ENCODE measurements around the gene PHF21B.
"Not testable (repeated sequence)": the region's sequence is repeated elsewhere in the genome, so short reads cannot be mapped to it uniquely, and the experiment has no call there.

PHF21B gene

GRCh38 chr22:44907765-44908737, 101.8 kb downstream of the PHF21B start:
- DNase-seq = peak in 2 of 10 donors; percentile 31 to 33
- intact Hi-C loops (cut with DNase I) = no loop called here

DNA sequence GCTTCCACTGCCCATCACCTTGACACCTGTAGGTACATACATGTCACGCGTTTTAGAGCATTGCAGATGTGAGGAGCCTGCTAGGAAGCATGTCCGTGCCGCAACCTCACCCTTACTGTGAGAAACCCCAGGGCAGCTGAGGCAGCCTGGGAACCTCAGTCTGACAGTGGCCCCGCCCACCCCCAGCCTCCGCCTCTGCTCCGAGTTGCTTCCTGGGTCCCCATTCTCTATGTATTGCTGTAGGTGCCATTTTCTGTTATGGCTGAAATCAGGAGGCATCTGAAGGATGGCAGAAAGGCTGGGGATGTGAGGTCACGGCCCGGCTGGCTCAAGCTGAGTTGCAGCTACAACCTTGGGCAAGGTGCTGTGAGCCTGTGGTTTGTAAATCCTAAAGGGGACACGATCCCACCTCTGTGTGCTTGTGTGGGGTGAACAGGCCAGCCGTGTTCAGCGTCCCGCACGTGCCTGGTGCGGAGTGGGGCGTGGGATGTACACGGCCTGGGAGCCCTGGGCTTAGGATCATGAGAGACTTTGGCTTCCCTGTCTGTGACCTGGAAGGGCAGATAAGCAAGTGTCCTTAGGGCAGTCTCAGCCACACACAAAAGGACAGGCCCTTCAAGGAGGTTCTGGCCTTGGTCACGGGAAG, 102.7 kb downstream of the PHF21B start:
- peak in 2 of 10 donors; percentile 54 to 63 for DNase-seq
- intact Hi-C loops (cut with DNase I) = no loop called here

DNA sequence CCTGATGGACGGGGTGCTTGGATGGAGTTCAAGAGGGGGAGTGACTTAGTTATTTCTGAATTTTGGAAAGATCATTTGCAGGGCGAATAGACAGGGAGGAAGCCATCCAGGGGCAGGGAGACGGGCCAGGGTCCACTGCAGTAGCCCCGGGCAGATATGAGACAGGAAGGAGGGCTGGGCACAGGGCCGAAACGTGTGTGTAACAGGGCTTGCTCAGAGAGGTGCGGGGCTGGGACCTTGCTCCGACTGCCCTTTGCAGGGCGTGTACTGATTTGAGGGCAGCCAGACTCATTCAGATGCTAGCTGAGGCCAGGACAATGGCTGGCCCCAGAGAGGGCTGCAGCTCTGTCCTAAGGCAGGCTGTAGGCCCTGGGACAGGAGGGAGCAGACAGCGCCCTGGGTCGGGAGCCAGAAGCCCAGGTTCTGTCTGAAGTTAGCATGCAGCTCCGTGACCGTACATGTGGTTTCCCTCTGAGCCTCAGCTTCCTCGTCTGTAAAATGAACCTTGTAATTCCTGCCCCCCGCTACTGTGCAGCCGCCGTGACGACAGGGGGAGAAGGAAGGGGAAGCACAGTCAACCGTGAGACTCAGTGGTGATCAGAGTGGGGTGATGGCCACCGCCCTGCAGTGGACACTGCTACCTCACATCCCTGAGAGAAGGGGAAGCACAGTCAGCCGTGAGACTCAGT, 103.4 kb downstream of the PHF21B start:
- DNase-seq = peak in 2 of 10 donors; percentile 52 to 77
- intact Hi-C loops (cut with DNase I) = no loop called here

- intact Hi-C loops (cut with DNase I); DNase-seq: not testable (repeated sequence)
Measured at GRCh38 chr22:44904492-44905152, 105.2 kb downstream of the PHF21B start.

- intact Hi-C loops (cut with DNase I); DNase-seq: not testable (repeated sequence)
Measured at GRCh38 chr22:44903164-44903563, 106.6 kb downstream of the PHF21B start.

DNA sequence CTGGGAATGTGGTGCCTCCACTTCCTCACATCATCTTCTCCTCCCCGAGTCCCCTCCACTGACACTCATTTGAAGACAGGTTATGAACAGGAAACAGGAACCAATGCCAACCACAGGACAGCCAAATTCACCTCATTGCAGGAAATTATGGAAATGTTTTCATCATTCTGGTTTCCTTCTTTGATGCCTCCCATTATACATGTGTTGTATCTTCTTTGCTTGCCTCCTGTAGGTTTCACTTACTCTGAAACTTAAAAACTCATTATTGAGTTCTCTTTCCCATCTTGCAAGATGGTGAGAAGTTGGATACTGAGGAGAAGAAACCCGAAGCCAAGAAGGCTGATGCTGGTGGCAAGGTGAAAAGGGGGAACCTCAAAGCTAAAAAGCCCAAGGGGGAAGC, 108.5 kb downstream of the PHF21B start:
- no peak for DNase-seq
- intact Hi-C loops (cut with DNase I) = no loop called here

DNA sequence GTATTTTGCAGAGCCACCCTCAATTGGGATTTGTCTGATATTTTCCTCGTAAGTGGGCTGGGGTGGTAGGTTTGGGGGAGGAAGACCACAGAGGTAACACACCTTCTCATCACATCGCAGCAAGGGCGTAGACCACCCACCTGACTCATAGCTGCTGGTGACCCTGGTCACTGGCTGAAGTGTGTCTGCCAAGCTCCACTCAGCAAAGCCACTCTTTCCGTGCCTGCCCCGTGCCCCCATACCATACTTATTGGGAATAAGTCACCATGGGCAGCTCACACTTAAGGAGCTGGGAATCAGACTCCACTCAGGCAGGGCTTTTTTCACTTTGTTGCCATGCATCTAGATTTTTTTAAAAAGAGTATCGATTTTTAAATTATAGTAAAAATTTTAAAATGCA, 111.6 kb downstream of the PHF21B start:
- intact Hi-C loops (cut with DNase I) = no loop called here

GRCh38 chr22:44895296-44896055, 114.3 kb downstream of the PHF21B start:
- DNase-seq = peak in 1 of 10 donors; percentile 71
- intact Hi-C loops (cut with DNase I) = no loop called here

More for the DNA sequence above, 111.6 kb downstream of the PHF21B start:
- peak in 1 of 10 donors; percentile 48 for DNase-seq

- intact Hi-C loops (cut with DNase I) = no loop called here
Measured at GRCh38 chr22:44894782-44895181, 115.0 kb downstream of the PHF21B start.

GRCh38 chr22:44894321-44894720, 115.5 kb downstream of the PHF21B start:
- DNase-seq = peak in 2 of 10 donors; percentile 2 to 59
- intact Hi-C loops (cut with DNase I) = no loop called here

More at GRCh38 chr22:44894782-44895181, 115.0 kb downstream of the PHF21B start:
- peak in 1 of 10 donors; percentile 67 for DNase-seq

- DNase-seq = peak in 2 of 10 donors; percentile 2 to 69
- intact Hi-C loops (cut with DNase I) = no loop called here
Measured at GRCh38 chr22:44893731-44894080, 116.1 kb downstream of the PHF21B start.

DNA sequence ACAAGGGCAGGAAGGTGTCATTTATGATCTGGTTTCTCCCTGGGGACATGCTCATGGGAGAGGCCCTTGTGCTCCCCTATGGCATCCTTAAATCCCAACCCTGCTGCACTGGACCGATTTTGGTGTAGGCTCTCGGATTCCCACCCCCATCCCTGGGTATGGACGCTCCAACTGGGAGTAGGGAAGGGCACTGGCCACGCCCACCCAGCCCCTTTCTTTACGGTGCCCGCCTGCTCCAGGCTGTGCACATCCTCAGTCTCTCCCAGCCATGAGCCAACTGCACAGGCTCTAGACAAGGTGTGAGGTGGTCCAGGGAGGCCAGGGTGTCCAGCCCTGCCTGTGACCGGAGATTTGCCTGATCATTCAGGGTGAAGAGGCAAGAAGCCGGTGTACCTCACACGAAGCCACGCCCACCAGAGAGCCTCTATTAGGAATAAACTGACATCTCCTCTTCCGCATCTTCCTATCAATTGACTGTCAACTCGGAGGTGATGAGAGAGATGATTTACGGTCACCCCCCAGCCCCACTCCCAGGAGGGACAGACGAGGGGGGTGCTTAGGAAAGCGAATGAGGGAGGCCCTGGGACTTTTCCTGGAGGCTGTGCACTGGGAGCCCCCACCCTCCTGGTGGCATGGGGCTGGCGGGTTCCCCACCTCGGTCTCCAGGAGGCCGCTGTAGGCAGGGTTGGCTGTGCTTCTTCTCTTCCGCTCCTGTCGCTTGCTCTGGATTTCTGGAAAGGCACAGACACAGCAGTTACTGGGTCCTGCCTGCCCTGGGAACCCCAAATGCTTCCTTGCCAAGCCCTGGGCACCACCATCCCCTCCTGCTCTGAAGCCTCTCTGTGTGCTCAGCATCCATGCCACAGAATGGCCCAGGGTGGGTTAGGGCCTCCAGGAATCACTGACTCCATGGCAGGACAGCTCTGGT, 116.7 kb downstream of the PHF21B start:
- peak in 2 of 10 donors; percentile 6 to 79 for DNase-seq
- intact Hi-C loops (cut with DNase I) = no loop called here

- peak in 2 of 10 donors; percentile 57 to 76 for DNase-seq
Measured at GRCh38 chr22:44892243-44892642, 117.6 kb downstream of the PHF21B start.

DNA sequence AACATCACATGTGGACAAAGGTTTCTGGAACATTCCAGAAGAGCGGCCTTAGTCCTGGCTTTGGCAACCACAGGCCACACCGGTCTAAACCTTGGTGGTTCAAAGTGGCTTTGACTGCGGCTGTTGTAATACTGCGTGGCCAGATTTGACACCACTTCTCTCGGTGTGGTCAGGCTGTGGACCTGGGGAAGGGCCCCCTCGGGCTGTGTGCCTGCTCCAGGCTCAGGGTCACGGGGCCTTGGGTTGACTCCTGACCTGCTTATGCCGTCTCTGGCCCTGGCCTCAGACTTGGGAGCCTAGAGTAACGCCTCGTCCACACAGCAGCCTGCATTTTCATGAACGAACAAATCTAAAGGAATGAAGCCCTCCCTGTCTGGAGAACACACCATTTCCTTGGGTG, 118.0 kb downstream of the PHF21B start:
- DNase-seq = peak in 1 of 10 donors; percentile 61
- intact Hi-C loops (cut with DNase I) = no loop called here

More at GRCh38 chr22:44892243-44892642, 117.6 kb downstream of the PHF21B start:
- intact Hi-C loops (cut with DNase I) = no loop called here

GRCh38 chr22:44891293-44891747, 118.5 kb downstream of the PHF21B start:
- DNase-seq = peak in 1 of 10 donors; percentile 69
- intact Hi-C loops (cut with DNase I) = no loop called here

DNA sequence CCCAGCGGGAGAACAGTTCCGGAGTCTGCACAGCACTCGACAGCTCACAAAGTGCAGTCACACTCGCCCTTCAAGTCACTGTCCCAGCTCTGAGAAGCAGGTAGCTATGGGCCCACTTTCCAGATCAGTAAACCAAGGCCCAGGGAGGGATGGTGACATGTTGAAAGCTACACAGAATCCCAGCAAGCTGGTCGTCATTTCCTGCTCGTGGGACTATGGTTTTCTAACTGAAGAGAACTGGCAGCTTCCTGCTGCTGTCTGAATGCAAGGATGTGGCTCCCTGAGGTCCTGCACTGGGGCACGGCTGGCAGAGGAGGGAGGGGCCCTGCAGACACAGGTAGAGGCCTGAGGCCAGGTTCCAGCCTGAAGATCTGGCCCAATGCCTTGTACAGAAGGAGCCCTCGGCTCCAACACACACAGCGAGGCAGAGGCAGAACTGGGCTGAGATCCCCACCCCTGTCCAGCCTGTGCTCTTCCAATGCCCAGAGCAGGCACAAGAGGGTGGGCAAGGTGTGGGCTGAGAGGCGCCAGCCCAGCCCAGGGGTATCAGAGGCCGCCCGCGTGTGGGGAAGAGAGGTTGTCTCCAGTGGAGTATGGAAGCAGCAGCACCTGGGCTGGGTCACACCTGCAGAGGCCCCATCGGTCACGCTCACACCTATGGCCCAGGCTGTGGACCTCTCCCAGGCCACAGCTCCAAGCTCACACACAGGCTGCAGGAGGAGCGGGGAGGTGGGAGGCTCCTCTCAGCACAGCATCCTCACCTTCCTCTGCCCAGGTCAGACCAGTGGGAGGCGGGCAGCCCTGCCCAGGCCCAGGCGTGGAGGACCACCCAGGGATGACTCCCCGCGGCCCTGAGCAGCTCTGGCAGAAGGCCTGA, 119.2 kb downstream of the PHF21B start:
- DNase-seq = peak in 1 of 10 donors; percentile 72
- intact Hi-C loops (cut with DNase I) = no loop called here

DNA sequence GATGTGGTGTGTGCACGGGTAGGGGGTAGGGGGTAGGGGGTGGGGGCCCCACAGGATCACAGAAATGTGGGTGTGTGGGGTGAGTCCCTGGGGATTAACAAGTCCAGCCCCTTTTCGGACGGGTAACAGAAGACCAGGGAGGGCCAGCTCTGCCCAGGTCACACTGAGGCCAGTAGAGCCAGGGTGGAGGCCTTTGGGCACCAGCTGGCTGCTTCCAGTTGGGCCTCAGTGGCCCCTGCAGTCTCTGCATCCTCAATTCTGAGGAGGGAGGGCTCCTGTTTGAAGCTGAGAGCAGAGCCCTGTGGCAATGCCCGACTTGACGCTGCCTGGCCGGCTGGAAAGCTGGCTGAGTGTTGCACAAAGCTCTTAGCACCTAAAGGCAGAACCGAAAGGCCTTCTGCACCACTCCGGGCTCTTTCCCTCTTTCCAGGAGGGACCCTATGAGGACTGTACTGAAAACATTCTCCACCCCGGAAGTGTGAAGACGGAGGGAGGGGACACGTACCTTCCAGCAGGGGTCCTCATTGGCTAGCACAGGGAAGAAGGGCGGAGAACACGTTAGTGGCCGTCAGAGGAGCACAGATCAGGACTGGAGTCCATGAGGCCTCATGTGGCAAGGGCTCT, 120.4 kb downstream of the PHF21B start:
- peak in 1 of 10 donors; percentile 61 for DNase-seq
- intact Hi-C loops (cut with DNase I) = no loop called here

Data from posterior cingulate gyrus (tissue), 11 donors.